SH-SY5Y (cell line): Measurements from ENCODE around the gene OR4C13.
"Not testable (repeated sequence)": the region's sequence is repeated elsewhere in the genome, so short reads cannot be mapped to it uniquely, and the experiment has no call there.

ENCODE experiments used
- GATA2 ChIP-seq: IDR thresholded peaks from 2 replicates; pipeline ENCODE4 v1.6.1; 2011; ENCODE audit warnings: mild to moderate bottlenecking, low read depth, low read length
- GATA3 ChIP-seq: IDR thresholded peaks from 2 replicates; pipeline ENCODE4 v1.6.1; 2011; ENCODE audit warnings: low read depth, mild to moderate bottlenecking, low read length, moderate library complexity

The OR4C13 gene

GRCh38 chr11:49952091-49952490 lies at the start of gene OR4C13:
TSS of gene OR4C13 (plus strand) at chr11:49952391. CDS start at chr11:49952423, 32 bp downstream.
- no peak for TF ChIP-seq GATA3
- no peak for TF ChIP-seq GATA2

- TF ChIP-seq GATA2, GATA3: not testable (repeated sequence)
Measured at GRCh38 chr11:49982435-49982834, 30.2 kb downstream of the OR4C13 start, which contains the start of gene OR4C12. TSS of gene OR4C12 (minus strand) at chr11:49982535. CDS start at chr11:49982501, 34 bp downstream.

- TF ChIP-seq GATA3: no peak
- TF ChIP-seq GATA2: no peak
Measured at GRCh38 chr11:49995565-49995964, 43.4 kb downstream of the OR4C13 start.
